HG03460 (cell line): Measurements from ENCODE around the gene PRSS3.
"Not testable (repeated sequence)": the region's sequence is repeated elsewhere in the genome, so short reads cannot be mapped to it uniquely, and the experiment has no call there.

Experiments used
- ATAC-seq: cut with Tn5 transposase; IDR thresholded peaks from one replicate; pipeline ENCODE4 v1.9.1; 2021; ENCODE audit not compliant: unreplicated experiment

PRSS3 gene

GRCh38 chr9:33817327-33818166, 22.2 kb downstream of the PRSS3 start:
- ATAC-seq: peak; percentile 17

DNA sequence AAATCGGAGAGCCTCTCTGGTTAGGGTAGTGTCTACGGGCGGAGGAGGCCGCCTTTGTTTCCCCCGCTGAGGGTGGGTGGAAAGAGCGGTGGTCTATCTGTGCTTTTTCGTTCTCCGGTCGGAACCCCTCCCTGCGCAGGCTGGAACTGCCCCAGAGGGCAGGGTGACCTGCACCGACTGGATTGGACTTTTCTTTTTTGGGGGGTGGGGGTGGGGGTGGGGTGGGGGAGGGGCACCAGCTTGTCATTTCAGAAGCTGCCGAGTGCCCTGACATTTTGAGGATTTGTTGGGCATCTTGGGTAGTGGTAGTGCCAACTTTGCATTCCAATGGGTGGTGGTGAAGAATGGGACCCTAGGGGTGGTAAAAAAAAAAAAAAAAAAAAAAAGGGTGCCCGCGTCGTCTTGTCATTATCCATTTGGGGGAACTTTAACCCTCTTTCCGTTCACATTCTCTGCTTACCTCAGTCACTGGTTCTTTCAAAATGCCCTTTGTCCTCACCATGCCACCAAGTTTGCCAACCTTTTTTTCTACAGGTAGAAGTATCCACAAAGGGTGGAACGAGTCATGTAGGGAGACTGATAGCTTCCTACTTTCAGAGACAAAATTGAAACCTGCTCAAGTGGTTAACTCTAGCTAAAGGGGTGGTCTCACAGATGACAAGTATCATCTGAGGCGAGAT, 22.9 kb downstream of the PRSS3 start:
- no peak for ATAC-seq

- no peak for ATAC-seq
These were observed 23.6 kb downstream of the PRSS3 start for GRCh38 chr9:33818847-33819500.

DNA sequence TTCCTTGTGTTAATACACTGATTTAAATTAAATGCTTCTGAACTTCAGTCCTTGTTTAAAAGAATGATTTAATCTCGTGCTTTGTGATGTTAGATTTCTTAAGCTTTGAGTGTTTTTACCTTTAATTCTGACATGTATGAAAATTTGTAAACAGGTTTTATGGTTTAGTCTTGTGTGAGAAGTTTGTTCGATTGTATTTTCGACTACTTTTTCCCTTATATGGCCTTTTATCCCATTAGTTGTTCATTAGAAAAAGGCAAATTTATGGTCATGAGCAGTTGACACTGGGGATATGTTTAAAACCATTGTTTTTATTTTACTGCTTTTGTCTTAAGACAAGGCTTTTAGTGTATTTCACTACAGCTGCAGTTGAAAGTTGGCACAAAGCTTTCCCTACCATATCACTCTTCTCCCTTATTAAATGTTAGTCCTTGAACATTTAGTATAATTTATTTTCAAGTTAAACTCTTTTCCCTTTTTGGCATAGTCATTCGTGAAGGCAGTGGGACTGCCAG, 24.9 kb downstream of the PRSS3 start:
- ATAC-seq: no peak

DNA sequence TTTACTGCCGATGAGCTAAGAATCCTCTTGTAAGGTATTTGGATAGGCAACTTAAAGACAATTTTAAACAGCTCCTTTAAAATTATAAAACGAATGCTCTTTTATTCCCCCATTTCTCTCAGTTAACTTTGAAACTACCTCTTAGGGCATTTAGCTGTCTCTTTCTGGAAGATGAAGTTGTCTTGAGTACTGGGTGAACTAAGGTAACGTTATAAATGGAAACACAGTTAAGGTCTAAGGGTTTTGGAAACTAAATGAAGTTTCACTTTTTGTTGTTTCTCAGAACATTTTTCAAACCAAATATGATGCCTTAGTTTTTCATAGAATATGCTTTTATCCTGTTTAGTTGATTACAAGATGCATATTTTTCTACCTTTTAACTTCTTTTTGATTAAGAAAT, 28.4 kb downstream of the PRSS3 start:
- no peak for ATAC-seq

- ATAC-seq: not testable (repeated sequence)
These were observed 31.9 kb downstream of the PRSS3 start for GRCh38 chr9:33827285-33827684.

DNA sequence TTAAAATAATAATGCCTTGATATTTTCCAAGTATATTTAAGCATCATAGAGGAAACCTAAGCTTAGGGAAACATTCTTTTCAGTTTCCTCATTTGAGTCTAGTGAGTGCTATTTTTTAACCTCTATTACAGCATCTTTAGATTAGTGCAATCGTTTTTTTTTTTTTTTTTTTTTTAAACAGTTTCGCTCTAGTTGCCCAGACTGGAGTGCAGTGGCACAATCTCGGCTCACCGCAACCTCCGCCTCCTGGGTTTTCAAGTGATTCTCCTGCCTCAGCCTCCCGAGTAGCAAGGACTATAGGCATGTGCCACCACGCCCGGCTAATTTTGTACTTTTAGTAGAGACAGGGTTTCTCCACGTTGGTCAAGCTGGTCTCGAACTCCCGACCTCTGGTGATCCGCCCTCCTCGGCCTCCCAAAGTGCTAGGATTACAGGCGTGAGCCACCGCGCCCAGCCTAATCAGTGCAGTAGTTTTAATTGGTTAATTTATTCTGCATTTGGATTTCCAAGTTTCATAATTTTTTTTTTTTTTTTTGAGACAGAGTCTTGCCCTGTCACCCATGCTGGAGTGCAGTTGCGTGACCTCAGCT, 34.4 kb downstream of the PRSS3 start:
- ATAC-seq: not testable (repeated sequence)

DNA sequence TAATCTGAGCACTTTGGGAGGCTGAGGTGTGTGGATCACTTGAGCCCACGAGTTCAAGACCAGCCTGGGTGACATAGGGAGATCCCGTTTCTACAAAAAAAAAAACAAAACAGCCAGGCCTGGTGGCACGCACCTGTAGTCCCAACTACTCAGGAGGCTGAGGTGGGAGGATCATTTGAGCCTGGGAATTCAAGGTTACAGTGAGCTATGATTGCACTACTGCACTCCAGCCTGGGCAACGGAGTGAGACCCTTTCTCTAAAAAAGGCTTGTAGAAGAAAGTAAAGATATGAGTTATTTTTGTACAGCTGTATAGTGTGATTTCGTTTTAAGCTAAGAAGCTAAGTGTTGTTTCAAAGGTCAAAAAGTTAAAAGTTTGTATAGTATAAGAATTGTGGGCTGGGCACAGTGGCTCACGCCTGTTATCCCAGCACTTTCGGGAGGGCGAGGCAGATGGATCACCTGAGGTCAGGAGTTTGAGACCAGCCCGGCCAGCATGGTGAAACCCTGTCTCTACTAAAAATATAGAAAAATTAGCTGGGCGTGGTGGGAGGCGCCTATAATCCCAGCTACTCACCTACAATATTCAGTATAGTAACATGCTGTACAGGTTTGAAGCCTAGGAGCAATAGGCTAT, 40.4 kb downstream of the PRSS3 start:
- ATAC-seq: no peak

DNA sequence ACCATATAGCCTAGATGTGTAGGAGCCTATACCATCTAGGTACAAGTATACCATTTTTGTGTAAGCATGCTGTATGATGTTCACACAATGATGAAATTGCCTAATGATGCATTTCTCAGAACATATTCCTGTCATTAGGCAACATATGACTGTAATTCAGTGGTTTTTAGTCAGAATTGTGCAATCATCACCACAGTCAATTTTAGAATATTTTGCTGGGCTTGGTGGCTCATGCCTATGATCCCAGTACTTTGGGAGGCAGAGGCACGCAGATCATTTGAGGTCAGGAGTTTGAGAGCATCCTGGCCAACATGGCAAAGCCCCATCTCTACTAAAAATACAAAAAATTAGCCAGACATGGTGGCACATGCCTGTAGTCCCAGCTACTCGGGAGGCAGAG, 40.9 kb downstream of the PRSS3 start:
- not testable (repeated sequence) for ATAC-seq

- no peak for ATAC-seq
These were observed 41.8 kb downstream of the PRSS3 start for GRCh38 chr9:33837138-33837537.

DNA sequence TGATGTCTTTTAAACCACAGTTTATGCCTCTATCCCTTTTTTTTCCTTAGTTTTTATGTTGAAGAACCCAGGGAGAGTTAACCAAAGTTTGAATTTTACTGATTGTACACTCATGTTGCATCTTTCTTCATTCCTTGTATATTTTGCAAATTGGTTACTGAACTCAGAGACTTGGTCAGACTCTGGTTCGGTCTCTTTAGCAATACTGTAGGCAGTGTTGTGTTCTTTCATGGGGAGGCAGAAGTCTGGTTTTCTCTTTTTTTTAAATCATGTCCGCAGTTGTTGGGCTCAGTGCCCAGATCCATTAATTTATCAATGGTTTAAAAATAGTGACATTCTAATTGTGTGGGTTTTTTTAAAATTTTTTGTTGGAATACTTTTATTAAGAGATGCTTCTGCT, 45.0 kb downstream of the PRSS3 start:
- no peak for ATAC-seq

GRCh38 chr9:33843312-33843961, 48.1 kb downstream of the PRSS3 start:
- no peak for ATAC-seq

GRCh38 chr9:33846231-33846630, 50.9 kb downstream of the PRSS3 start:
- no peak for ATAC-seq

GRCh38 chr9:33847894-33848205, 52.5 kb downstream of the PRSS3 start:
- not testable (repeated sequence) for ATAC-seq
